GM21528 (cell line): Measurements from ENCODE around the gene IGF2.
"Not testable (repeated sequence)": the region's sequence is repeated elsewhere in the genome, so short reads cannot be mapped to it uniquely, and the experiment has no call there.

Experiments used
- ATAC-seq: cut with Tn5 transposase; IDR thresholded peaks from one replicate; pipeline ENCODE4 v1.9.1; 2021; ENCODE audit warnings: mild to moderate bottlenecking, moderate library complexity; ENCODE audit not compliant: unreplicated experiment, low FRiP score

Gene IGF2

GRCh38 chr11:2126520-2127085 lies 12.6 kb downstream of the IGF2 start:
- ATAC-seq = no peak

DNA sequence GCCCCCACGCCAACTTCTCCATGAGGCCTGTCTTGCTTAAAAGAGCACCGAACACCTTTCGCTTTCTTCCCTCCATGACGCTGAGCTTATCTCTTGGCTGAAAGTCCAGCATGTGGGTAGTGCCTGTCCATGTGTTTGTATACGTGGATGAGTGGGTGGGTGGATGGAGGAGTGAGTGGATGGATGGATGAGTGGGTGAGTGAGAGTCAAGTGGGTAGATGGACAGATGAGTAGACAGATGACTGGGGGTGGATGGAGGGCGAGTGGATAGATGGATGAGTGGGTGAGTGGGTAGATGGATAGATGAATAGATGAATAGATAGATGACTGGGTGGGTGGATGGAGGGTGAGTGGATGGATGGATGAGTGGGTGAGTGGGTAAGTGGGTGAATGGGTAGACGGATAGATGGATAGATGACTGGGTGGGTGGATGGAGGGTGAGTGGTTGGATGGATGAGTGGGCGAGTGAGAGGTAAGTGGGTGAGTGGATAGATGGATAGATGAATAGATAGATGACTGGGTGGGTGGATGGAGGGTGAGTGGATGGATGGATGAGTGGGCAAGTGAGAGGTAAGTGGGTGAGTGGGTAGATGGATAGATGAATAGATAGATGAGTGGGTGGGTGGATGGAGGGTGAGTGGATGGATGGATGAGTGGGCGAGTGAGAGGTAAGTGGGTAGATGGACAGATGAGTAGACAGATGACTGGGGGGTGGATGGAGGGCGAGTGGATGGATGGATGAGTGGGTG lies 14.3 kb downstream of the IGF2 start:
- ATAC-seq = not testable (repeated sequence)

- ATAC-seq = no peak
These were observed 15.6 kb downstream of the IGF2 start for GRCh38 chr11:2123628-2123960.

- no peak for ATAC-seq
These were observed 16.1 kb downstream of the IGF2 start for GRCh38 chr11:2122907-2123627.

GRCh38 chr11:2122222-2122906 lies 16.8 kb downstream of the IGF2 start:
- ATAC-seq = no peak

- ATAC-seq = no peak
These were observed 17.7 kb downstream of the IGF2 start for GRCh38 chr11:2121227-2122130.

- ATAC-seq = no peak
These were observed 18.7 kb downstream of the IGF2 start for GRCh38 chr11:2120359-2121100.

- ATAC-seq = no peak
These were observed 20.5 kb downstream of the IGF2 start for GRCh38 chr11:2118677-2119076.

DNA sequence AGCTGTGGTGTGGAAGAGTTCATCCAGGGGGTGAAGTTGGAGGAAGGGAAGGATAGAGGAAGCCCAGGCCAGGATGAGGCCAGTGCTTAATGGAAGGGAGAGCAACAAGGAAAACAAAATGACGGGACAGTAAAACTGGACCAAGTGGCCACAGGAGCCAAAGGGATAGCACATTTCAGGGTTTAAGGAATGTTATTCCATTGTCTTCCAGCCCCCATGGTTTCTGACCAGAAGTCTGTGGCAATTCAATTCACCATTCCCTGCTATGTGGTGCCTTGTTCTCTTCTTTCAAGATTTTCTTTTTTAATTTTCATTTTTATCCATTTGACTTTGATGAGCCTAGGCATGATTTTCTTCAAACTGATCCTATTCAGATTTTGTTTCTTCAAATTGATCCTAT lies 22.5 kb downstream of the IGF2 start:
- ATAC-seq = no peak

GRCh38 chr11:2115308-2115707 lies 23.9 kb downstream of the IGF2 start:
- no peak for ATAC-seq

DNA sequence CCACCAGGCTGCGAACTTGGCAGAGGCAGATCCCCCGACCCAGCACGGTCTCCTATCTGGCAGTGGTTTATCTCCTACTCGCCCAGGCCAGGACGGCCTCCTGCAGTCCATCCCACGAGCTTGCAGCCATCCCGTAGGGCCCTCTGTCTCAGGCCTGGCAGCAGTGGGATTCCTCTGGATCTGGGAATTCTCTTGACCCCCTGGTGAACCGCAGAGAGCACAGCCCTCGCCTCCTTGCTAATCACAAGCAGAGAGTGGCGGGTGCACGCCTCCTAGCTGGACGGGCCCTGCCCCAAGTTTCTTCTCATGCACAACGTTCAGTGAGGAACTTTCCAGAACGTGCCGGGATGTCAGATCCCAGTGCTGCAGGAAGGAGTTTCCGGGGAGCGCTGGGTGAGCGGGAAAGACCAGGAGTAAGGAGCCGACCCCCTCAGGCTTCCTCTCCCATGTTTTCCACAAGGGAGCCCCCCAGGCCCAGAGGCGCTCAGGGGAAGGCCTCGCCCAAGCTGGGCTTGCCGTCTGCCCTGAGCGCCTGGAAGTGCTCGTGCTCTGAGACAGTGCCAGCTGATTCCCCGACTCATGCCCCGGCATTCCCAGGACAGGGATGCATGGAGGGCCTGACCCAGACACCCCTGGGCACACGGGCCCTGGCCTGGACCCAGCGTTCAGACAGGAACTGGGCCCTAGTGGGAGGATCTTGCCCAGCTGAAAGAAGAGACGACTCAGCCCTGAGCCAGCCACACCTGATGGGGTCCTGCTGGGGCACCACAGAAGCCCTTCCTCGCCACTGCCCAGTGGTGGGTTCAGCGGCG lies 24.6 kb downstream of the IGF2 start:
- ATAC-seq = no peak

DNA sequence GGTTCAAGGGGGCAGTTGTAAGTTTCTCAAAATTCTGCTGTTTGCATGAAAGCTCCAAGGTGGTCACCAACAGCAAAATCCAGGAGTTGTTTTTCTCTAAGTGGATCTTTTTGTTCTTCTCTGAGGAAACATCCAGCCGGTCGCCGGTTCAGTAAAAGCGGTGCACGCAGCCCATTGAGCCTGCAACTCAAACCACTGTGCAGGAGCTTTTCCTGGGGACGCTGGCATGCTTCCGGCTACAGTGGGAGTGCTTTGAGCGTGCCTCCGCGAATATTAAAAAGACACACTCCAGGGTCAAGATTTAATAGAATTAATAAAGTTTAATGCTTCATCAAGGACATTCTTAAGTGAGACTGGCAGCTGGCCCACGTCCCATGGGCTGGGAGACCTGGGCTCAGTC lies 25.4 kb downstream of the IGF2 start:
- ATAC-seq = no peak

DNA sequence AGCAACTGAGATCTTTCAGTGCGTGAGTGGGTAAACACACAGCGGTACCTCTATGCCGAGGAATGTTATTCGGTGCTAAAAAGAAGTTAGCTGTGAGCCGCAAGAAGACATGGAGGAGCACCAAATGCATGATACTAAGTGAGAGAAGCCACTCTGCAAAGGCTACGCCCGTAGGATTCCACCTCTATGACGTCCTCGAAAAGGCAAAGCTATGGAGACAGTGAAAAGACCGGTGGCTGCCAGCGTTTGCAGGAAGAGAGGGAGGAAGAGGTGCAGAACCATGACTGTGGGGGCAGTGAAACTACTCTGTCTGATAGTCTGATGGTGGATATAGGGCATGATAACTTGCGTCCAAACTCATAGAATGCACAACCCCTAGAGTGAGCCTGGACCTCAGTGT lies 28.7 kb downstream of the IGF2 start:
- no peak for ATAC-seq

GRCh38 chr11:2109541-2110019 lies 29.6 kb downstream of the IGF2 start:
- no peak for ATAC-seq

GRCh38 chr11:2108675-2109491 lies 30.3 kb downstream of the IGF2 start:
- ATAC-seq = no peak

GRCh38 chr11:2107941-2108630 lies 31.1 kb downstream of the IGF2 start:
- no peak for ATAC-seq

DNA sequence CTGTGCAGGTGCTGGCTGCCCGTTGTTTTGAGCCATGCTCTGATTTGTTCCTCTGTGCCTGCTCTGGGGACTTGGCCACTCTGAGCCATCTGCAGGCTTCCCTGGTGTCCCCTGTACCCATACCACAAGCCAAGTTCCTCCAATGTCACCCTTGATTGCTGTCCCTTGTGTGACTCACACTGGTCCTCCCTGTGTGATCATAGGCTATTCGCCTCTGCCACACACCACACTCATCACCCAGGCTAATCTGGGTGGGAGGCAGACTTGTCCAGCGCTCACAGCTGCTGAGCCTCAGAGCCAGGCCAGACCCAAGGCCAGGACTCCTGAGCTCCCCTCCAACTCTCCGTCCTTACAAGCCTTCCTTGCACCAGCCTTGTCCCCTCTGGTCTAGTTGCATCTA lies 31.7 kb downstream of the IGF2 start:
- no peak for ATAC-seq
